G401 (cell line): ENCODE measurements around the gene ADH1A. TPM values are rescaled to one million over a fixed set of nuclear protein-coding genes. Genes with fewer than 3 reads are reported as not detected.
"Not testable (repeated sequence)": the region's sequence is repeated elsewhere in the genome, so short reads cannot be mapped to it uniquely, and the experiment has no call there.

Experiments used
- DNase-seq: peaks from one replicate; pipeline ENCODE4 v3.0.0-alpha.2; 2015; ENCODE audit warnings: low spot score
- in situ Hi-C: cut with HindIII; loops from 2 replicates; pipeline ENCODE4 v1.10.0; 2016; ENCODE audit warnings: low sequenced_read_pairs, mixed read lengths
- total RNA-seq: library from RNA; depleted of rRNA; stranded (reverse); fragments of >200 nt; shearing (Covaris generic); gene quantifications from 2 replicates; pipeline ENCODE4 v1.2.3, GENCODE V29; 2014; rRNA removed

ADH1A gene
- total RNA-seq: not detected in 2 replicates

DNA sequence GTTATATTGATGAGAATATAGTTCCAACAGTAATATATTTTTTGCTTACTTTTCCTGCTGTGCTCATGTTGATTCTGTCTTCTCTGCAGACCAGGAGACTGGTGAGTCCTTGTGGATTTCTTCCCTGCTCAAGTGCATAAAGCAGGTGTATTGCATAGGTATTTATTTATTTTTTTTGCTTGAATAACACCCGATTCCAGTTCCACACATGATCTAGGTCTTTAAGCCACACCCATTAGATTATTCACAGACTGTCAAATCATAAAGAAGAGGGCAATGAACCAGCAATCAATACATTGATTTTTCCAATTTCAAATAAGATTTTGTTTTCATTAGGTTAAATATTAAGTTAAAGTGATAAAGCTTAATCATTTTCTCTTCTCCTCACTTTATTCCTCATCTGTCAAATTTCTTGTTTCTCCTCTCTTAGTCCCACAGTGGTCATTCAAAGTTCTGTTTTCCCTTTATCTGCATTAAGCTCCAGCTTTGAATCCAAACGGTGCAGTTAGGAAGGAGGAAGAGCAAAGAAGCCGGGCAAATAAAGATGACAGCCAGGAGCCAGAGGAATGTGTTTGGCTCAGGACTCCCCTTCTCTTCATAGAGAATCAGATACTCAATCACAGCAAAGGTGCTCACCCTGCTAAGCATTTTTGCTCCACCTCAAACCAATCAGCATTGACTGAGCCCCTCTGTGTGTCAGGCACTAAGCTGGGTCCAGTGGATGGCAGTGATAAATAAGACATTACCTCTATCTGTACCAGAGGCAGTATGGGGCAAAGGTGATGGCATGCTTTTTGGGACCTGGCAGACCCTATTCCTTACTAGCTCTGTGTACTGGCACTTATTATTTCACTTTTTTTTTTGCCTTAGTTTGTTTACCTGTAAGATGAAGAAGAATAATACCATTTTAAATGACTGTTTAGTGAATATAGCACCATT lies at the start of gene ADH1A:
Gene ADH1A, minus strand, starts transcription at position 138 of the 939 bp plus-strand sequence. Its CDS starts 71 bp downstream, at position 67.
- in situ Hi-C loops: loop anchor here (10.0 kb wide), 1 partner anchor 94 kb away; no protein-coding TSS in a partner anchor
- DNase-seq: no peak

DNA sequence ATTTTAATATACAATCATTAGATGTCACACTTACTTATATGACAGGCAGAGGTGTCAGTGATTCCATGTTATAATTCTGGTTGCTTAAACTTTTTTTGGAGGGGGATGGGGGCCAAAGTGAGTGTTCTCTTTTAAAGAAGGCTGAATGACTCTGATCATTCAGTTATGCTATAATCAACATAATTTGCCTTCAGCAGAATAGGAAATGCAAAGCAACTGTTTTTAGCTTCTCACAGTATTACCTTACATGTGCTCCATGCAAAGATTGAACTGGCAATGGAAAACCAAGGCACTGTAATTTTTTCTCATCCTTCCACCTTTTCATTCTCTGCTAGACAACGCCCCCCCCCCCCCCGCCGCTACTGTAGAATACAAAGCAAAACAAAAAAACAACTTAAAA lies 48.4 kb upstream of the ADH1A start:
- no peak for DNase-seq
- in situ Hi-C loops: no loop called here

DNA sequence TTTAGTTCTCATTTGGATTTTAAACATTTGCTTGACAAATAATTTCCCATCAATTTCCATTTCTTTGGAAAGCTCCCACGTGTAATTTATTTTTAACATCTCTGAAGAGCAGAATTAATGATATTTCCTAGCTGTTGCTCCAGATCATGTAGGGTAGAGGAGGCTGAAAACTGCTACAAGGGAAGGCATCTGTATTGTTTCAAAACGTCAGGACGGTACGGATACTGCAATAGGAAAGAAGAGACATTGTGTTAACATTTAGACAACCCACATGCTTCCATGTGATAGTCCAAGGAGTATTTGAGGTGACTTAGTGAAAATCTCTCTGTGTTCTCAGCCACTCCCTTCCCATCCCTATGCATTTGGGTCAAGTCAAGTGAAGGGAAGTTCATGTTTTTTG lies 45.8 kb upstream of the ADH1A start:
- in situ Hi-C loops: no loop called here
- no peak for DNase-seq

DNA sequence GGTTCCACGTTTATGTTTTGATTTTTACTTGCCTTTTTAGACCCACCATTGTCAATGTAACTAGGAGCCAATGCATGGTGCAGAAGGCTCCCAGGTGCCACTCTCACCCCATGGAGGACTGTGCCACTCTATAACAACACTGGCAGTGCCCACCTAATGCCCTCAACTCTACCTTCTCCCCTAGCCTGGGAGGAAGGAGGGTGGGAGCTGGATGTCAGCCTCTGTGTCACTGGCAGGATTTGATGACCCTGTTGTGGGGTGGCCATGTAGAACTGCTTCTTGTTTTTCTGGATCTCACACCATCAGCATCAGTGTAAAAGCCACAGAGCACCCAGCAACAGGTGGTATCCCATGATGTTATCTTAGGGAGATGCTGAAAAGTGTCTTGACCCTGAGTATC lies 44.1 kb upstream of the ADH1A start:
- DNase-seq: no peak
- in situ Hi-C loops: no loop called here

GRCh38 chr4:99330648-99331047 lies 39.9 kb upstream of the ADH1A start:
- in situ Hi-C loops: no loop called here

DNA sequence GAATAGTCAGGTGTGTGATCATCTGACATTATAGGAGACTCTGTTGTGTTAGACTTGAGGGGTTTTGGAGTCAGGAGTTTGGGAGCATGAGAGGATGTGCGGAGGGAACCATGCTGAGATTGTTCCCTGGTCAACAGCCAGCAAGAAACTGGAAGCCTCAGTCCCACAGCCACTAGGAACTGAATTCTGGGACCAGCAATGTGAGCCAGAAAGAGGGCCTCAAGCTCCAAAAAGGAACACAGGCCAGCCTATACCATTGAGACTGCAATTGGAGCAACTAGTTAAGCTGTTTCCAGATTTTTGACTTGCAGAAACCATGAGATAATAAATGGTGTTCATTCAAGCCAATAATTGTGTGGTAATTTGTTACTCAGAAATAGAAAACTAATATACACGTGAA lies 39.1 kb upstream of the ADH1A start:
- DNase-seq: no peak
- in situ Hi-C loops: no loop called here

More at GRCh38 chr4:99330648-99331047, 39.9 kb upstream of the ADH1A start:
- no peak for DNase-seq

DNA sequence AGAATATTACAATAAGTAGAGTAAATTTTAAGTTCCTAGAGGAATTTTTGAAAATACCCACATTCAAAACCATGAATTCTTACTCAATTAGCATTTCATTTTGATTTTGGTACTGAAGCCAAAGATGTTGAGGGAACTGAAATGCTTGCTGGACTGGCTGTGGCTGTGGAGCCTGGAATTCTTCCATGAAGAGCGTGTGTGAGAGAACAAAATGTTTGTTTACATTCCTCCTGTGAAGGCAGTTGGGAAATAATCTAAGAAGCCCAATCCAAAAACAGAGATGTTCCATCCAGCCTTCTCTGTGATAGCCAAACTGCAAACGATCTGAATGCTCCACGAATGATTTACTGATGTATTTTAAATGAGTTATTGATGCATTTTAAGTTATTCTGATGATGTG lies 34.2 kb upstream of the ADH1A start:
- peak; percentile 53 for DNase-seq
- in situ Hi-C loops: no loop called here

GRCh38 chr4:99324361-99324760 lies 33.6 kb upstream of the ADH1A start:
- in situ Hi-C loops: no loop called here

GRCh38 chr4:99323756-99324155 lies 33.0 kb upstream of the ADH1A start:
- in situ Hi-C loops: no loop called here

More at GRCh38 chr4:99324361-99324760, 33.6 kb upstream of the ADH1A start:
- DNase-seq: peak; percentile 2

GRCh38 chr4:99321241-99322191 lies 30.7 kb upstream of the ADH1A start, which contains the start of gene ADH1B:
TSS of gene ADH1B (minus strand) at chr4:99321401. CDS start at chr4:99321331, 70 bp downstream.
- DNase-seq: no peak
- in situ Hi-C loops: no loop called here

More at GRCh38 chr4:99323756-99324155, 33.0 kb upstream of the ADH1A start:
- DNase-seq: no peak

GRCh38 chr4:99317811-99318210 lies 27.0 kb upstream of the ADH1A start:
- DNase-seq, in situ Hi-C loops: not testable (repeated sequence)

DNA sequence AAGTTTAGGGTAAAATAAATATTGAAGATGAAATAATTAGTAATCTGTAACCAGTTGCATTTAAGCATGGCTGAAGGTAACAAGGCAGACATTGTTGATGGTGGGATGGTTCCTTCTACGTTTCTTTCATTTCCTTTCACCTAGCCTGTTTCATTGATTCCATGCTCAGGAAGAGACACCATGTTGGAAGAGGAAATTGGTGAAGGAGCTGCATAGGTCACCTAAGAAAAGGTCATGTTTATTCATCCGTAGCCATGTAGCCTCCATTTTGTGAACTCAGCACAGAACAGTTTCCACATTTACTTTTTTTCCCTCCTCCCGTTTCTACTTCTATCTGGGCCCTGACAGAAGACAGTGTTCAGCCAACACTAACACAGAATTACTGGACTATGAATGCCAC lies 26.6 kb upstream of the ADH1A start:
- in situ Hi-C loops: no loop called here

GRCh38 chr4:99315839-99316238 lies 25.1 kb upstream of the ADH1A start:
- no peak for DNase-seq
- in situ Hi-C loops: no loop called here

More for the DNA sequence above, 26.6 kb upstream of the ADH1A start:
- no peak for DNase-seq

- DNase-seq: no peak
- in situ Hi-C loops: no loop called here
Observed at GRCh38 chr4:99314211-99314610, 23.4 kb upstream of the ADH1A start.

- DNase-seq: no peak
- in situ Hi-C loops: no loop called here
Observed at GRCh38 chr4:99310389-99310788, 19.6 kb upstream of the ADH1A start.

- in situ Hi-C loops: no loop called here
- no peak for DNase-seq
Observed at GRCh38 chr4:99305638-99306400, 15.0 kb upstream of the ADH1A start.

- in situ Hi-C loops: no loop called here
- DNase-seq: no peak
Observed at GRCh38 chr4:99301376-99302164, 10.8 kb upstream of the ADH1A start.

DNA sequence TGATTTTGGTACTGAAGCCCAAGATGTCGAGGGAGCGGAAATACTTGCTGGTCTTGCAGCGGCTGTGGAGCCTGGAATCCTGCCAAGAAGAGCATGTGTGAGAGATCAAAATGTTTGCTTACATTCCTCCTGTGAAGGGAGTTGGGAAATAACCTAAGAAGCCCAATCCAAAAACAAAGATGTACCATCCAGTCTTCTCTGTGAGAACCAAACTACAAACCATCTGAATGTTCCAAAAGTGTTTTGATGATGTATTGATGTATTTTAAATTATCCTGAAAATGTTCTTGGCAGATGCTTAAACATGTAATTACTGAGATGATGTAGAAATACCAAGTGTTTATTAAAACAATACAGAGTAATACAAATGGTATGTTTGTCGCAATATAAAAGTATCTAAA lies 10.1 kb upstream of the ADH1A start:
- in situ Hi-C loops: no loop called here
- peak; percentile 36 for DNase-seq
